ENCODE results near the gene DDX17.

Gene DDX17

GRCh38 chr22:38465673-38466490, 40.2 kb downstream of the DDX17 start:
- no peak for FAIRE-seq

GRCh38 chr22:38464992-38465672, 41.0 kb downstream of the DDX17 start:
- no peak for FAIRE-seq

- peak; percentile 82 for FAIRE-seq
Measured at GRCh38 chr22:38462960-38463784, 42.9 kb downstream of the DDX17 start.

- FAIRE-seq, result peak; percentile 91
Measured at GRCh38 chr22:38461414-38462081, 44.6 kb downstream of the DDX17 start.

GRCh38 chr22:38461057-38461413, 45.1 kb downstream of the DDX17 start:
- no peak for FAIRE-seq

- no peak for FAIRE-seq
Measured at GRCh38 chr22:38460426-38460840, 45.7 kb downstream of the DDX17 start.

- no peak for FAIRE-seq
Measured at GRCh38 chr22:38456841-38457699, 49.0 kb downstream of the DDX17 start.

- FAIRE-seq, result no peak
Measured at GRCh38 chr22:38456272-38456835, 49.8 kb downstream of the DDX17 start.

- FAIRE-seq, result no peak
Measured at GRCh38 chr22:38455530-38456271, 50.4 kb downstream of the DDX17 start.

GRCh38 chr22:38455076-38455529, 51.0 kb downstream of the DDX17 start, which contains the start of gene KCNJ4:
Gene KCNJ4, minus strand, starts transcription at chr22:38455199. Its CDS starts 27,067 bp downstream, at chr22:38428132.
- no peak for FAIRE-seq

- FAIRE-seq, result no peak
Measured at GRCh38 chr22:38454353-38455075, 51.6 kb downstream of the DDX17 start.

- no peak for FAIRE-seq
Measured at GRCh38 chr22:38453996-38454352, 52.1 kb downstream of the DDX17 start.

- no peak for FAIRE-seq
Measured at GRCh38 chr22:38453066-38453672, 52.9 kb downstream of the DDX17 start.

- FAIRE-seq, result no peak
Measured at GRCh38 chr22:38452373-38453065, 53.6 kb downstream of the DDX17 start.

- FAIRE-seq, result no peak
Measured at GRCh38 chr22:38451864-38452263, 54.2 kb downstream of the DDX17 start.

GRCh38 chr22:38451404-38451803, 54.7 kb downstream of the DDX17 start:
- no peak for FAIRE-seq

- no peak for FAIRE-seq
Measured at GRCh38 chr22:38450234-38450797, 55.8 kb downstream of the DDX17 start.

- no peak for FAIRE-seq
Measured at GRCh38 chr22:38449776-38450175, 56.3 kb downstream of the DDX17 start.
